ENCODE data around the gene LEMD1. TPM values are rescaled to one million over a fixed set of nuclear protein-coding genes. Genes with fewer than 3 reads are reported as not detected.
A peak's percentile ranks its signal among the peaks of the same experiment; 100 is the strongest.

LEMD1 gene
- total RNA-seq, 2 experiments from 2014 or later, result not detected

DNA sequence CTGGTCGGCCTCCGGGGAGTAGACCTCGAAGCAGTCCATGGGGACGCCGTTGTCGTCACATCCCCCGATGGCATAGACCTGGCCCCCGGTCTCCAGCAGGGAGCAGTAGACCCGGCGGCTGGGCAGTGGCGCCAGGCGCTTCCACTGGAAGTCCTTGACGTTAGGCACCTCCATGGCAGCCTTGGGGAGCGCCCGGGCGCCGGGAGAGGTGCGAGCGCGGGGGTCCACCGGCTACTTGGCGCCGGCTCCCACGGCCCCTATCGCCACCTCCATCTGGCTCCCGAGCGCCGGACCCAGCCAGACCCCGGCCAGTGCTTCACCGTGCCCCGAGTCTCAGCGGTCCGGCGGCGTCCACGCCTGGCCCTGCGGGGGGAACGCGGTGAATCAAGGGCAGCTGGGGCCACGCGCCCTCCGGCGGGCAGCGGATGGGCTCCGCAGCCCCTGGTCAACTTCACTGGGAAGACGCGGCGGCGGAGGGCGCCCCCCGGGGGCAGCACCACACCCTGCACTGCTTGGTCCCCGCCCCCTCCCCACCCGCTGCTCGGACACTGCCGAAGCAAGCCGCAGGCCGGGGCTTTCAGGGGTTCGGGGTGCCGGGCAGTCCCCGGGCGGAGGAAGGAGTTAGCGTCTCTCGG is 78.3 kb downstream of the LEMD1 start:
- Mint-ChIP-seq H3K27ac (no peak overlapping the region), H3K27me3 (peaks cover 49% of the 10 kb centered on the region), H3K4me1 (ENCODE audit: low read depth) (peaks cover 14% of the 10 kb centered on the region), H3K9me3 (no peaks in the 10 kb centered on the region), H3K4me3 (no peak overlapping the region), H3K36me3 (ENCODE audit: low read depth) (no peaks in the 10 kb centered on the region)
- Histone ChIP-seq H3K27ac (ENCODE audit: low read depth in 1 of 2, low read length in 2 of 2) (no peak overlapping the region), H3K4me1 (ENCODE audit: insufficient read depth, low read length) (peaks cover 19% of the 10 kb centered on the region), H3K27me3 (ENCODE audit: control insufficient read depth in 1 of 2, insufficient read depth in 2 of 2, low read length in 2 of 2) (peaks cover 30 to 46% of the 10 kb centered on the region in 2 experiments), H3K36me3 (ENCODE audit: insufficient read depth, low read length) (no peaks in the 10 kb centered on the region), H3K9me3 (ENCODE audit: control insufficient read depth in 1 of 2, insufficient read depth in 1 of 2, low read length in 2 of 2) (peaks cover 0 to 3% of the 10 kb centered on the region in 2 experiments), H3K4me3 (ENCODE audit: low read length) (peak overlapping the region; percentile 36)
- ChIA-PET CTCF (interaction anchor here (1.5 kb wide), 1 partner anchor 142 kb away, joined by 3 read pairs; no protein-coding TSS in a partner anchor), POLR2A (no interaction called here)
- intact Hi-C loops (cut with DNase I, micrococcal nuclease), result loop anchor here in 1 of 2 experiments (10.0 kb wide), 1 partner anchor 311 kb away; no protein-coding TSS in a partner anchor
- ATAC-seq (ENCODE audit: poor library complexity) (peak; percentile 24), DNase-seq (peak in 3 of 14 experiments; percentile 17 to 45 (median 37))
- TF ChIP-seq, protein P1, sequence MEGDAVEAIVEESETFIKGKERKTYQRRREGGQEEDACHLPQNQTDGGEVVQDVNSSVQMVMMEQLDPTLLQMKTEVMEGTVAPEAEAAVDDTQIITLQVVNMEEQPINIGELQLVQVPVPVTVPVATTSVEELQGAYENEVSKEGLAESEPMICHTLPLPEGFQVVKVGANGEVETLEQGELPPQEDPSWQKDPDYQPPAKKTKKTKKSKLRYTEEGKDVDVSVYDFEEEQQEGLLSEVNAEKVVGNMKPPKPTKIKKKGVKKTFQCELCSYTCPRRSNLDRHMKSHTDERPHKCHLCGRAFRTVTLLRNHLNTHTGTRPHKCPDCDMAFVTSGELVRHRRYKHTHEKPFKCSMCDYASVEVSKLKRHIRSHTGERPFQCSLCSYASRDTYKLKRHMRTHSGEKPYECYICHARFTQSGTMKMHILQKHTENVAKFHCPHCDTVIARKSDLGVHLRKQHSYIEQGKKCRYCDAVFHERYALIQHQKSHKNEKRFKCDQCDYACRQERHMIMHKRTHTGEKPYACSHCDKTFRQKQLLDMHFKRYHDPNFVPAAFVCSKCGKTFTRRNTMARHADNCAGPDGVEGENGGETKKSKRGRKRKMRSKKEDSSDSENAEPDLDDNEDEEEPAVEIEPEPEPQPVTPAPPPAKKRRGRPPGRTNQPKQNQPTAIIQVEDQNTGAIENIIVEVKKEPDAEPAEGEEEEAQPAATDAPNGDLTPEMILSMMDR (IDR thresholded peaks at IDR 0.05), result no peak

DNA sequence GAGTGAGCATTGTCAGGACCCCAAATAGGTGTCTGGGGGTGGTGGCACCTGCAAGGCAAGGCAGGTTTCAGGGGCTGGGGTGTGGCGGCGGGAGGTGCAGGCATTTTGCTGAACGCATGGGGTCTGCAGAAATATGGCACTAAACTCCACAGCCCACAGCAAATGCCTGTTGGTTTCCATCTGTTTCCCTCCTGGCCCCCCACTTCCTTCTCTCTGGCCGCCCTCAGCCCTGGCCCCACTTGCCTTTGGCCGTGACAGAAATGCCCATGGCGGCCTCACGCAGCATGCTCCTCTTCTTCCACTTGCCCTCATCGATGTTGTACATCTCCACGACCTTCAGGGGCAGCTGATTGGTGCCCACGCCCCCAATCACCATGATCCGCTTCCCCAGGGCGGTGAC is 78.9 kb downstream of the LEMD1 start:
- intact Hi-C loops (cut with DNase I, micrococcal nuclease), result loop anchor here in 1 of 2 experiments (10.0 kb wide), 1 partner anchor 312 kb away; no protein-coding TSS in a partner anchor
- no peak for DNase-seq
- no peak overlapping the region for H3K27ac Mint-ChIP-seq
- no peaks in the 10 kb centered on the region for H3K36me3 ChIP-seq (ENCODE audit: insufficient read depth, low read length)
- H3K36me3 Mint-ChIP-seq (ENCODE audit: low read depth), result no peaks in the 10 kb centered on the region
- CTCF ChIA-PET, result no interaction called here
- TF ChIP-seq, protein P1 (IDR thresholded peaks at IDR 0.05), result no peak
- H3K4me1 Mint-ChIP-seq (ENCODE audit: low read depth), result peaks cover 14% of the 10 kb centered on the region
- no peak overlapping the region for H3K27ac ChIP-seq (ENCODE audit: low read depth in 1 of 2, low read length in 2 of 2)
- POLR2A ChIA-PET, result no interaction called here
- H3K4me3 Mint-ChIP-seq, result peak overlapping the region; percentile 69
- H3K9me3 Mint-ChIP-seq, result no peaks in the 10 kb centered on the region
- no peak overlapping the region for H3K4me3 ChIP-seq (ENCODE audit: low read length)
- peaks cover 30 to 46% of the 10 kb centered on the region in 2 experiments for H3K27me3 ChIP-seq (ENCODE audit: control insufficient read depth in 1 of 2, insufficient read depth in 2 of 2, low read length in 2 of 2)
- peaks cover 0 to 3% of the 10 kb centered on the region in 2 experiments for H3K9me3 ChIP-seq (ENCODE audit: control insufficient read depth in 1 of 2, insufficient read depth in 1 of 2, low read length in 2 of 2)
- peaks cover 49% of the 10 kb centered on the region for H3K27me3 Mint-ChIP-seq
- no peak for ATAC-seq (ENCODE audit: poor library complexity)
- H3K4me1 ChIP-seq (ENCODE audit: insufficient read depth, low read length), result peaks cover 19% of the 10 kb centered on the region

DNA sequence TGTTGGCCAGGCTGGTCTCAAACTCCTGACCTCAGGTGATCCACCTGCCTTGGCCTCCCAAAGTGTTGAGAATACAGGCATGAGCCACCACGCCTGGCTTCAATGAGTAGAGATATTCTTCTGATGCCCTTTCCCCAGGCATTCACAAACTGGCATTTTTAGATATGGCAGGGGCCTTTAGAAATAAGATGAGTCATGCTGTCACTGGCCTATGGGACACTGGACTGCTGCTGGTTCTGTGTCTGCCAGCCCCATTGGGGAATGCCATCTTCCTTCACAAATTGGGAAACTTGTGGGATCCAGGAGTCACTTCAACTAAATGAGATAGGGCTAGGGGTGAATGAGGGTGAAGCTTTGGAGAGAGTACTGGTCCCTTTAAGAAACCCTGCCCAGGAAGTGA is 81.2 kb downstream of the LEMD1 start:
- H3K27ac Mint-ChIP-seq, result no peak overlapping the region
- peaks cover 23 to 27% of the 10 kb centered on the region in 2 experiments for H3K27me3 ChIP-seq (ENCODE audit: control insufficient read depth in 1 of 2, insufficient read depth in 2 of 2, low read length in 2 of 2)
- H3K4me3 ChIP-seq (ENCODE audit: low read length), result no peak overlapping the region
- no peak for ATAC-seq (ENCODE audit: poor library complexity)
- H3K27me3 Mint-ChIP-seq, result peaks cover 28% of the 10 kb centered on the region
- H3K4me1 ChIP-seq (ENCODE audit: insufficient read depth, low read length), result peaks cover 19% of the 10 kb centered on the region
- no peak for DNase-seq
- H3K4me1 Mint-ChIP-seq (ENCODE audit: low read depth), result peaks cover 14% of the 10 kb centered on the region
- POLR2A ChIA-PET, result no interaction called here
- TF ChIP-seq, protein P1 (IDR thresholded peaks at IDR 0.05), result no peak
- no peaks in the 10 kb centered on the region for H3K36me3 ChIP-seq (ENCODE audit: insufficient read depth, low read length)
- no peak overlapping the region for H3K27ac ChIP-seq (ENCODE audit: low read depth in 1 of 2, low read length in 2 of 2)
- intact Hi-C loops (cut with DNase I, micrococcal nuclease), result loop anchor here in 1 of 2 experiments (10.0 kb wide), 1 partner anchor 314 kb away; no protein-coding TSS in a partner anchor
- no peaks in the 10 kb centered on the region for H3K36me3 Mint-ChIP-seq (ENCODE audit: low read depth)
- peaks cover 0 to 3% of the 10 kb centered on the region in 2 experiments for H3K9me3 ChIP-seq (ENCODE audit: control insufficient read depth in 1 of 2, insufficient read depth in 1 of 2, low read length in 2 of 2)
- H3K4me3 Mint-ChIP-seq, result no peak overlapping the region
- no peaks in the 10 kb centered on the region for H3K9me3 Mint-ChIP-seq
- CTCF ChIA-PET, result no interaction called here

All from CD4-positive, alpha-beta T cell (primary cell).